Naive thymus-derived CD8-positive, alpha-beta T cell (primary cell): ENCODE results near the gene MRPL53. TPM values are rescaled to one million over a fixed set of nuclear protein-coding genes. Genes with fewer than 3 reads are reported as not detected.
A peak's percentile ranks its signal among the peaks of the same experiment; 100 is the strongest.

Experiments
- ATAC-seq, 2 donors: fragments of 150-1000 bp; cut with Tn5 transposase in 1 of 2; sonication (Bioruptor Pico), chemical (Tn5 transposase) in 1 of 2; 1 replicate in 1 of 2; 2 replicates in 1 of 2; pipeline ENCODE4 v1.10.0; 2021; ENCODE audit warnings: mild to moderate bottlenecking in 2 of 2, moderate library complexity in 2 of 2
- POLR2A ChIA-PET: fragments of 350-600 bp; sonication (Branson Sonifier 250); formaldehyde crosslinking; loops from one replicate; lab custom pipeline; 2021; ENCODE audit warnings: antibody characterized with exemption; lab: Charles Lee
- DNase-seq, 10 donors: peaks; one replicate each; pipeline versions ENCODE4 v3.0.0 to v3.0.0-alpha.2; 2020 to 2022
- H3K27ac Mint-ChIP-seq, 10 donors: one replicate each; pipeline ENCODE4 v1.8.0; 2020 to 2022; ENCODE audit warnings: mild to moderate bottlenecking in 10 of 10, mixed read lengths in 10 of 10, moderate library complexity in 4 of 10, inconsistent platforms in 1 of 10
- H3K27me3 Mint-ChIP-seq, 5 donors: one replicate each; pipeline ENCODE4 v1.8.0; 2021 to 2022; ENCODE audit warnings: mixed read lengths in 5 of 5
- H3K36me3 Mint-ChIP-seq, 3 donors: one replicate each; pipeline ENCODE4 v1.8.0; 2020 to 2022; ENCODE audit warnings: mixed read lengths in 3 of 3, mild to moderate bottlenecking in 2 of 3, inconsistent platforms in 1 of 3
- H3K4me1 Mint-ChIP-seq, 4 donors: one replicate each; pipeline ENCODE4 v1.8.0; 2021 to 2022; ENCODE audit warnings: mixed read lengths in 4 of 4
- H3K4me3 Mint-ChIP-seq, 10 donors: one replicate each; pipeline ENCODE4 v1.8.0; 2020 to 2022; ENCODE audit warnings: mild to moderate bottlenecking in 10 of 10, mixed read lengths in 10 of 10, moderate library complexity in 6 of 10, inconsistent platforms in 1 of 10
- H3K9me3 Mint-ChIP-seq, 9 donors: one replicate each; pipeline ENCODE4 v1.8.0; 2020 to 2022; ENCODE audit warnings: mixed read lengths in 9 of 9, mild to moderate bottlenecking in 3 of 9, inconsistent platforms in 1 of 9, moderate library complexity in 1 of 9
- polyA plus RNA-seq, 3 donors: library from polyadenylated mRNA; unstranded; fragments of 300-500 nt; fragmentation: Illumina TruSeq; gene quantifications; one replicate each; pipeline ENCODE4 v1.2.3, GENCODE V29; 2021
- total RNA-seq, 8 experiments: library from RNA in 2 of 8; stranded (reverse) in 2 of 8; gene quantifications; one replicate each; pipeline ENCODE4 v1.2.3 and lab custom pipeline; 2021 to 2026

MRPL53 gene
- total and polyA plus RNA-seq, 5 experiments from 2014 or later = 72.0 to 171 (median 148) TPM

DNA sequence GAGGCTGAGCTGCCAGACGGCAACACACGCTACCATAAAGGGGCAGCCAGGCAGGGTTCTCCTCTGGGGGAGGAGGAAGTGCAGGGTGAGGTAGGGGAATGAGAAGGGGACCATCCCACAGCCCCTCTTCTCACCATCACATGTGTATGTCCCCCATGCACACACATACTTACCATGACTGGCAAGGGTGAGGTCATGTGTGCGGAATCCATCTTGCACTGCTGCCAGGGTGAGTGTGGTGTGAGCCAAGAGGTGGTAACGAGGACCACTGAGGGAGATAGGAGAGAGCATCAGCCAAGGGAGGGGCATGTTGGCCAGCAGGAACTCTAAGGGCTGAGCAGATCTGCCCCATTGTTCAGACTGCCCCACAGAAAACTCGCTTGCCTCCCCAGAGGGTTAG lies 43.8 kb downstream of the MRPL53 start:
- DNase-seq (no peak), ATAC-seq (no peak)
- peak overlapping the region in 1 of 10 donors; percentile 74 for H3K27ac Mint-ChIP-seq
- no peaks in the 10 kb centered on the region for H3K4me1 Mint-ChIP-seq
- H3K27me3 Mint-ChIP-seq = no peaks in the 10 kb centered on the region
- no peak overlapping the region for H3K4me3 Mint-ChIP-seq
- POLR2A ChIA-PET = no interaction called here
- H3K9me3 Mint-ChIP-seq = no peaks in the 10 kb centered on the region
- peaks cover 0 to 13% (median 7%) of the 10 kb centered on the region in 3 donors for H3K36me3 Mint-ChIP-seq

DNA sequence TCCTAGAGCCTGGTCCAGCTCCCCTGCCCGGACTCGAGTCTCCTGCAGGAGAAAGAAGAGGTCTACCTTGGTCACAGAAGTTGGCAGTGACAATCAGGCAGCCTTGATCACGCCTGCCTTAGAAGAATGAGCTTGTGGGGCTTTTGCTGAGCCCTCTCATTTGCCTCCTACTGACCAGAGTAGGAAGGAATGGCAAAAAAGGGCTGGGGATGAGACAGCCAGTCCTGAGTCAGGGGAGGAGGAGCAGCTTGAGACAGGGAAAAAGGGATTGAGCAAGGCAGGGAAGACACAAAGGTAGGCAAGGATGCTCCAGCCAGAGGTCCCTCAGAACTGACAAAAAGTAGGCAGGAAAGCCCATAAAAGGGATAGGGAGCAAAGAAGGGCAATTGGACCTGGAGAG lies 44.9 kb downstream of the MRPL53 start:
- ATAC-seq (no peak), DNase-seq (no peak)
- no peak overlapping the region for H3K4me3 Mint-ChIP-seq
- H3K27ac Mint-ChIP-seq = peak overlapping the region in 5 of 10 donors; percentile 12 to 83 (median 61)
- POLR2A ChIA-PET = no interaction called here
- peaks cover 4 to 6% (median 5%) of the 10 kb centered on the region in 4 donors for H3K4me1 Mint-ChIP-seq
- H3K36me3 Mint-ChIP-seq = peaks cover 0 to 13% (median 7%) of the 10 kb centered on the region in 3 donors
- no peaks in the 10 kb centered on the region for H3K9me3 Mint-ChIP-seq
- no peaks in the 10 kb centered on the region for H3K27me3 Mint-ChIP-seq

DNA sequence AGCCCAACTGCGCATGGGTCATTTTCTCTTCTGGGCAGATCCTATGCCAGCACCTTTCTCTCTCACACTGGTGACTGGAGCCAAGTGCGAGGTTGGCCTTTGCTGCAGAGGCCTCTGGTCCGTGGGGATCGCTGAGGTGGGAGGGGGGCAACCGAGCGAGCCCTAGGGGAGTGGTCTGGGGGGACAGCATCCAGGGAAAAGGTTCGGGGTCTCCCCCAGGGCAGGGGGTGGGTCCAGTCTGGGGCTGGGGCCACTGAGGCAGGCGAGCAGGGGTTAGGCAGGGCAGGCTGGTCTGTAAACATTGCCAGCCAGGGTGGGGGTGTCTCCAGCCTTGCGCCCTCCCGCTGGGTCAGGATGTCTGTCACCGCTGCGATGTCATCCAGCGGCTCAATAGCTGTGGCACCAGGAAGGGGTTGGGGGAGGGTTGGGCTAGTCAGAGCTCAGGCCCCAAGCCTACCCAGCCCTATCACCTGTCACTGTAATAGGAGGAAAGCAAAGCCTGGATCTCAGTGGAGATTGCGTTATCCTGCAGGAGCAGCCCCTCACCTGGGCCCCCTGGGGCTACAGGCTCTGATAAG lies 46.2 kb downstream of the MRPL53 start:
- DNase-seq (no peak), ATAC-seq (no peak)
- Mint-ChIP-seq H3K27ac (no peak overlapping the region), H3K9me3 (no peaks in the 10 kb centered on the region), H3K36me3 (peaks cover 0 to 13% (median 7%) of the 10 kb centered on the region in 3 donors), H3K4me1 (peaks cover 8 to 16% (median 13%) of the 10 kb centered on the region in 4 donors), H3K4me3 (no peak overlapping the region), H3K27me3 (no peaks in the 10 kb centered on the region)
- POLR2A ChIA-PET = no interaction called here

DNA sequence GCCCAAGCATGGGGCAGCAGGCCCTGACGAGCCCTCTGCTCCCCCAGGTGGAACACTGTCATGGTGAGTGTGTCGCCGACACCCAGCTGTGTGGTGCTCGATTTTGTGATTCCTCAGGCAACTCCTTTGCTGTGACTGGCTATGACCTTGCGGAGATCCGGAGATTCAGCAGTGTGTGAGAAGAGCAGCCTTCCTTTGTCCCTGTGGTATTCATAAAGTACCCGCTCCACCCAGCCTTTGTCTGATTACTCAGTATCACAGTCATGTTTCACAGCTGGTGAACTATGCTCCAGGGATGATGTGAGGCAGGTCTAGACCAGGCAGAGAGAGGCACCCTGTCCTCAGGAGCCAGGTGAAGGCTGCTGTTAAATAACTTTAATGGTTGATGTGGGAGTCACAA lies 47.0 kb downstream of the MRPL53 start:
- Mint-ChIP-seq H3K27ac (no peak overlapping the region), H3K4me1 (peaks cover 11 to 23% (median 17%) of the 10 kb centered on the region in 4 donors), H3K9me3 (no peaks in the 10 kb centered on the region), H3K27me3 (no peaks in the 10 kb centered on the region), H3K36me3 (peaks cover 0 to 13% (median 7%) of the 10 kb centered on the region in 3 donors), H3K4me3 (no peak overlapping the region)
- ATAC-seq (no peak), DNase-seq (no peak)
- POLR2A ChIA-PET = interaction anchor here (1.1 kb wide), 1 partner anchor 10 kb away, joined by 3 read pairs; no protein-coding TSS in a partner anchor

DNA sequence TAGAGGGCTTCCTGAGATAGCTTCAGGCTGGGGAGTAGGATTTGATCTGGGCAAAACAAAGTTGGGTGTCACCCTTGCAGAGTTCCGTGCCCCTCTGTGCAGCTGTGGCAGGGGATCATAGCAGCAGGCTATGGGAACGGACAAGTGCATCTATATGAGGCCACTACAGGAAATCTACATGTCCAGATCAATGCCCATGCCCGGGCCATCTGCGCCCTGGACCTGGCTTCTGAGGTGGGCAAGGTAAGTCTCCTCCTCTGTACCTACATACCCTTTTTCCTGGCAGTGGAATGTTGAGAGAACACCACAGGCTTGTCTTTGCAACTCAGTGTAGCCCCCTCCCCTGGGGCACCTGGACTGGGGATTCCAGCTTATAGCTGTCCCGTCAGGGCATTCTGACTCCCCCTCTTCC lies 47.5 kb downstream of the MRPL53 start:
- peaks cover 0 to 13% (median 7%) of the 10 kb centered on the region in 3 donors for H3K36me3 Mint-ChIP-seq
- ATAC-seq (no peak), DNase-seq (no peak)
- H3K27me3 Mint-ChIP-seq = no peaks in the 10 kb centered on the region
- POLR2A ChIA-PET = interaction anchor here (1.1 kb wide), 1 partner anchor 10 kb away, joined by 3 read pairs; no protein-coding TSS in a partner anchor
- no peaks in the 10 kb centered on the region for H3K9me3 Mint-ChIP-seq
- H3K4me1 Mint-ChIP-seq = peaks cover 16 to 28% (median 23%) of the 10 kb centered on the region in 4 donors
- no peak overlapping the region for H3K27ac Mint-ChIP-seq
- no peak overlapping the region for H3K4me3 Mint-ChIP-seq

DNA sequence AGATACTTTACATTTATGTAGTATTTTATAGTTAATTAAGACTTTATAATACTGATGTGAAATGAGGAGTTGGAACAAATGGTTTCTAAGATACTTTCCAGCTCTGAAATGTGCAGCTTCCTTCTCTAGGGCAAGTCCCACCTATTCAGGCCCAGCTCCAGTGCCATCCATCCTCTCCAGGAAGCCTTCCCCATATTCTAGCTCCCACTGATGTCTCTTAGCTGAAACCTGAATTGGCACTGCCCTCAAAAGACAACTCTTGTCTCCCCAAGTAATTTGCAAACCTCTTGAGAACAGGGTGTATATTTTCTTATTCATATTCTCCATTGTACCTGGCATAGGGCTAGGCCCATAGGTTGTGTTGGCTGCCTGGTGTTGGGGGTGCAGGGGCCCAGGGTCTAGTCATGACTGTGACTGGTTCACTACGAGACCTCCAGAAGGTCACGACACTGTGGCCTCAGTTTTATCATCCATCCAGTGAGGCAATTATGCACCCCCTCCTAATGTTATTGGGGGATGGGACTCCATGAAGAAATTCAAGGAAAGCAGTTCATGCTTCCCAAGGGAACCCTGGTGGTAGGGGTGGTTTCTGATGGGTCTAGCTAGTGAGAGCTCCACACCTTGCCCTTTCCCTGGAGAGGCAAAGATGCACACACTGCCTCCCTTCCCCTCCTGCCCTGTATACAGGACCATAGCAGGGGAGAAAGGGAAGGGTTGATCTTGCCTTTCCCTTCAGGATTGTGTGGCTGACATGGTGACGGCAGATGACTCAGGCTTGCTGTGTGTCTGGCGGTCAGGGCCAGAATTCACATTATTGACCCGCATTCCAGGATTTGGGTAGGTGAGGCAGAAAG lies 48.1 kb downstream of the MRPL53 start:
- ATAC-seq (no peak), DNase-seq (no peak)
- Mint-ChIP-seq H3K4me1 (peaks cover 18 to 30% (median 27%) of the 10 kb centered on the region in 4 donors), H3K9me3 (no peaks in the 10 kb centered on the region), H3K4me3 (peak overlapping the region in 1 of 10 donors; percentile 57), H3K27ac (peak overlapping the region in 2 of 10 donors; percentile 51 to 76), H3K27me3 (no peaks in the 10 kb centered on the region), H3K36me3 (peaks cover 0 to 13% (median 7%) of the 10 kb centered on the region in 3 donors)
- POLR2A ChIA-PET = interaction anchor here (1.1 kb wide), 1 partner anchor 9 kb away, joined by 3 read pairs; no protein-coding TSS in a partner anchor

DNA sequence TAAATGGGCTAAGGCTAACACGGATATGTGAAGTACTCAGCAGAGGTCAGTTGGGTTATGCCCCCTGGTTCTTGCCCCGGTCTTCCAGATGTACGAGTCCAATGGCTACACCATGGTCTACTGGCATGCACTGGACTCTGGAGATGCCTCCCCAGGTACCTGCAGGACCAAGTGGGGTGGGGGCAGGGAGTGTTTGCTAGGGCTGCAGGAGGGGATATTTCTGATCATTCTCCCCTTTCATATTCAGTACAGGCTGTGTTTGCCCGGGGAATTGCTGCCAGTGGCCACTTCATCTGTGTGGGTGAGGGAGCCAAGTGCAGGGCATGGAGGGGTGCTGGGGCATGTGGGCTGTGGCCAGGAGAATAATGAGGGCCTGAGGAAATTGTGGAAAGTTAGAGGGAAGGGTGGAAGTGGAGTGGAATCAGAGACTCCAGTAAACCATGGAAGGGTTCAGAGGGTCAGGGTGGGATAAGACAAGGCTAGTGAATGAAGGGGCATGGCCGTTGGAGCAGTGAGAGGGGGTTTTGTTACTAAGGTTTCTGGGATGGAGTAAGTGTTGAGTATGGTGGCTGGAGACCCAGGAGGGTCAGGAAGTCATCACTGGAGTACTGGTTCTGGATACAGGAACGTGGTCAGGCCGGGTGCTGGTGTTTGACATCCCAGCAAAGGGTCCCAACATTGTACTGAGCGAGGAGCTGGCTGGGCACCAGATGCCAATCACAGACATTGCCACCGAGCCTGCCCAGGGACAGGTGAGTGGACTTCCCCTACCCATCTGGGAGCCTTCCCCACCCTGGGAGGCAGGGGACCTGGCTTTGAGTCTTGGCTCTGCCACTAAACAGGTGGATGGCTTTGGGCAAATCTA lies 49.0 kb downstream of the MRPL53 start:
- peak in 1 of 10 donors; percentile 59 for DNase-seq
- Mint-ChIP-seq H3K4me1 (peaks cover 18 to 33% (median 27%) of the 10 kb centered on the region in 4 donors), H3K36me3 (peaks cover 0 to 13% (median 7%) of the 10 kb centered on the region in 3 donors), H3K27ac (peak overlapping the region; percentile 49 to 100 (median 99)), H3K27me3 (no peaks in the 10 kb centered on the region), H3K4me3 (peak overlapping the region; percentile 96 to 100 (median 99)), H3K9me3 (no peaks in the 10 kb centered on the region)
- POLR2A ChIA-PET = interaction anchor here (3.0 kb wide), 1 partner anchor 32 kb away, joined by 22 read pairs; the partner anchor contains the start of gene INO80B
- ATAC-seq = no peak

Other genes starting within 250 kb of the MRPL53 start
- 10 to 100 TPM; 12.7 to 15.1 TPM for gene SLC4A5, start 129.3 kb downstream of the MRPL53 start, total RNA-seq
- gene SLC4A5, start 129.3 kb downstream of the MRPL53 start, polyA plus RNA-seq = 1 to 10 TPM in 2 of 3 donors, under 1 TPM in 1; 0.46 to 1.5 (median 1.5) TPM
- 100 to 1,000 TPM in 1 of 2 experiments, 10 to 100 TPM in 1; 97.5 to 108 TPM for gene DCTN1, start 92.4 kb downstream of the MRPL53 start, total RNA-seq
- 10 to 100 TPM; 55.0 to 80.1 (median 68.7) TPM for gene DCTN1, start 92.4 kb downstream of the MRPL53 start, polyA plus RNA-seq
- gene C2orf81, start 51.1 kb downstream of the MRPL53 start, total RNA-seq = 1 to 10 TPM; 7.5 to 9.8 TPM
- 1 to 10 TPM; 3.2 to 5.3 (median 3.3) TPM for gene C2orf81, start 51.1 kb downstream of the MRPL53 start, polyA plus RNA-seq
- 10 to 100 TPM; 28.9 to 31.1 TPM for gene WDR54, start 51.0 kb downstream of the MRPL53 start, total RNA-seq
- 10 to 100 TPM; 43.9 to 65.1 (median 61.7) TPM for gene WDR54, start 51.0 kb downstream of the MRPL53 start, polyA plus RNA-seq
- under 1 TPM in 1 of 2 experiments, not detected in 1; 0.47 TPM for gene RTKN, start 30.7 kb downstream of the MRPL53 start, total RNA-seq
- under 1 TPM; 0.09 to 0.54 (median 0.30) TPM for gene RTKN, start 30.7 kb downstream of the MRPL53 start, polyA plus RNA-seq
- gene INO80B, start 17.6 kb downstream of the MRPL53 start, total RNA-seq = 10 to 100 TPM; 93.6 to 93.8 TPM
- 1 to 10 TPM; 8.1 to 9.4 (median 8.2) TPM for gene INO80B, start 17.6 kb downstream of the MRPL53 start, polyA plus RNA-seq
- gene WBP1, start 14.2 kb downstream of the MRPL53 start, total RNA-seq = 100 to 1,000 TPM; 121 to 122 TPM
- gene WBP1, start 14.2 kb downstream of the MRPL53 start, polyA plus RNA-seq = 10 to 100 TPM; 32.4 to 38.3 (median 34.2) TPM
- gene MOGS, start 7.3 kb downstream of the MRPL53 start, total RNA-seq = 10 to 100 TPM; 77.0 to 78.6 TPM
- 10 to 100 TPM; 25.6 to 31.8 (median 29.8) TPM for gene MOGS, start 7.3 kb downstream of the MRPL53 start, polyA plus RNA-seq
- 10 to 100 TPM; 61.4 to 67.4 TPM for gene CCDC142, start 10.3 kb upstream of the MRPL53 start, total RNA-seq
- gene CCDC142, start 10.3 kb upstream of the MRPL53 start, polyA plus RNA-seq = 10 to 100 TPM in 2 of 3 donors, 1 to 10 TPM in 1; 7.8 to 15.5 (median 14.6) TPM
- 10 to 100 TPM; 43.8 to 52.1 TPM for gene TTC31, start 10.4 kb upstream of the MRPL53 start, total RNA-seq
- 10 to 100 TPM; 18.9 to 21.1 (median 21.1) TPM for gene TTC31, start 10.4 kb upstream of the MRPL53 start, polyA plus RNA-seq
- not detected for gene LBX2, start 26.9 kb upstream of the MRPL53 start, total RNA-seq
- not detected for gene LBX2, start 26.9 kb upstream of the MRPL53 start, polyA plus RNA-seq
- gene PCGF1, start 35.0 kb upstream of the MRPL53 start, total RNA-seq = 10 to 100 TPM; 33.1 to 34.6 TPM
- 10 to 100 TPM in 1 of 3 donors, 1 to 10 TPM in 2; 6.7 to 11.8 (median 7.3) TPM for gene PCGF1, start 35.0 kb upstream of the MRPL53 start, polyA plus RNA-seq
- not detected for gene TLX2, start 41.8 kb upstream of the MRPL53 start, total RNA-seq
- not detected for gene TLX2, start 41.8 kb upstream of the MRPL53 start, polyA plus RNA-seq
- under 1 TPM; 0.36 to 0.81 TPM for gene DQX1, start 53.6 kb upstream of the MRPL53 start, total RNA-seq
- gene DQX1, start 53.6 kb upstream of the MRPL53 start, polyA plus RNA-seq = not detected
- 100 to 1,000 TPM; 173 to 184 TPM for gene AUP1, start 57.0 kb upstream of the MRPL53 start, total RNA-seq
- 10 to 100 TPM; 79.5 to 88.9 (median 81.8) TPM for gene AUP1, start 57.0 kb upstream of the MRPL53 start, polyA plus RNA-seq
- 10 to 100 TPM; 38.6 to 44.5 TPM for gene HTRA2, start 57.3 kb upstream of the MRPL53 start, total RNA-seq
- 10 to 100 TPM; 21.3 to 24.5 (median 24.5) TPM for gene HTRA2, start 57.3 kb upstream of the MRPL53 start, polyA plus RNA-seq
- under 1 TPM in 1 of 2 experiments, not detected in 1; 0.22 TPM for gene LOXL3, start 81.3 kb upstream of the MRPL53 start, total RNA-seq
- gene LOXL3, start 81.3 kb upstream of the MRPL53 start, polyA plus RNA-seq = under 1 TPM; 0.06 to 0.15 (median 0.06) TPM
- 10 to 100 TPM; 21.0 to 23.1 TPM for gene DOK1, start 82.0 kb upstream of the MRPL53 start, total RNA-seq
- gene DOK1, start 82.0 kb upstream of the MRPL53 start, polyA plus RNA-seq = 10 to 100 TPM; 11.8 to 18.8 (median 15.9) TPM
- not detected for gene M1AP, start 175.7 kb upstream of the MRPL53 start, total RNA-seq
- gene M1AP, start 175.7 kb upstream of the MRPL53 start, polyA plus RNA-seq = under 1 TPM in 1 of 3 donors, not detected in 2; 0.10 TPM
- 10 to 100 TPM; 16.5 to 18.9 TPM for gene SEMA4F, start 181.6 kb upstream of the MRPL53 start, total RNA-seq
- 1 to 10 TPM; 5.6 to 8.3 (median 7.5) TPM for gene SEMA4F, start 181.6 kb upstream of the MRPL53 start, polyA plus RNA-seq